A549 treated with AZD9567 at 1 μM for 4 hours (cell line): Measurements from ENCODE around the gene SRPX. TPM values are rescaled to one million over a fixed set of nuclear protein-coding genes. Genes with fewer than 3 reads are reported as not detected.

Source experiments
- total RNA-seq: library from RNA; stranded (reverse); fragments of 200-300 nt; extraction: Qiagen RNA extraction; gene quantifications from 5 replicates; pipeline ENCODE4 v1.2.3, GENCODE V29; 2022; ENCODE audit not compliant: insufficient read depth

Gene SRPX, protein sequence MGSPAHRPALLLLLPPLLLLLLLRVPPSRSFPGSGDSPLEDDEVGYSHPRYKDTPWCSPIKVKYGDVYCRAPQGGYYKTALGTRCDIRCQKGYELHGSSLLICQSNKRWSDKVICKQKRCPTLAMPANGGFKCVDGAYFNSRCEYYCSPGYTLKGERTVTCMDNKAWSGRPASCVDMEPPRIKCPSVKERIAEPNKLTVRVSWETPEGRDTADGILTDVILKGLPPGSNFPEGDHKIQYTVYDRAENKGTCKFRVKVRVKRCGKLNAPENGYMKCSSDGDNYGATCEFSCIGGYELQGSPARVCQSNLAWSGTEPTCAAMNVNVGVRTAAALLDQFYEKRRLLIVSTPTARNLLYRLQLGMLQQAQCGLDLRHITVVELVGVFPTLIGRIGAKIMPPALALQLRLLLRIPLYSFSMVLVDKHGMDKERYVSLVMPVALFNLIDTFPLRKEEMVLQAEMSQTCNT
- 7.6 to 9.6 TPM (median 7.9 TPM) in 5 replicates for total RNA-seq

GRCh38 chrX:38220415-38221390 lies at the start of gene SRPX:
TSS of gene SRPX (minus strand) at chrX:38220871. CDS start at chrX:38220792, 79 bp downstream.

Other genes with a start within 250 kb of the SRPX start
- 0.21 to 0.53 TPM (median 0.22 TPM) in 5 replicates for gene SYTL5, start 214.3 kb downstream of the SRPX start, total RNA-seq
- 11.6 to 16.3 TPM (median 15.1 TPM) in 5 replicates for gene RPGR, start 106.6 kb upstream of the SRPX start, total RNA-seq
- gene OTC, start 131.7 kb upstream of the SRPX start, total RNA-seq, result not detected in 5 replicates